Ovary (tissue), 9 donors: ENCODE data around the gene EVA1A. TPM values are rescaled to one million over a fixed set of nuclear protein-coding genes. Genes with fewer than 3 reads are reported as not detected.

Source experiments
- DNase-seq, 5 donors: peaks; one replicate each; pipeline ENCODE4 v3.0.0-alpha.2; 2019 to 2020
- H3K27ac ChIP-seq, 2 donors: fragments of 200-600 bp; one replicate each; pipeline versions ENCODE4 v1.5.1 to v1.8.0; 2019 to 2022
- H3K27me3 ChIP-seq: fragments of 200-600 bp; one replicate; pipeline ENCODE4 v1.8.0; 2022
- H3K36me3 ChIP-seq: fragments of 200-600 bp; sonication (generic); one replicate; pipeline ENCODE4 v1.5.1; 2019
- H3K4me1 ChIP-seq: one replicate; pipeline ENCODE4 v1.8.1; 2013; ENCODE audit warnings: mild to moderate bottlenecking, moderate library complexity; ENCODE audit not compliant: insufficient read depth
- H3K4me3 ChIP-seq: fragments of 200-600 bp; sonication (generic); one replicate; pipeline ENCODE4 v1.5.1; 2017
- H3K9me3 ChIP-seq, 2 donors: fragments of 200-600 bp in 1 of 2; sonication (generic) in 1 of 2; one replicate each; pipeline versions ENCODE4 v1.5.1 to v1.8.1; 2013 to 2019; ENCODE audit warnings: mild to moderate bottlenecking in 1 of 2, moderate library complexity in 1 of 2
- EP300 ChIP-seq: sonication (generic); formaldehyde crosslinking; IDR thresholded peaks from one replicate; pipeline ENCODE4 v1.6.1; 2017; ENCODE audit warnings: antibody characterized with exemption
- POLR2A ChIP-seq: fragments of 450-650 bp; IDR thresholded peaks from one replicate; pipeline ENCODE4 v1.6.1; 2017; ENCODE audit warnings: antibody characterized with exemption, mild to moderate bottlenecking, moderate library complexity
- whole genome bisulfite sequencing, 3 donors: extraction: QIAGEN DNeasy Blood & Tissue Kit in 1 of 3; methylation state at CpG; one replicate each; pipeline versions ENCODE4 v1.1.5 to v1.1.7; 2013 to 2017; 5-methylcytosine and 5-hydroxymethylcytosine counted together
- intact Hi-C, 4 donors: fragments of 100-400 bp; cut with DNase I; formaldehyde crosslinking; loops; one replicate each; pipeline versions ENCODE4 v1.11.0 to v1.15.1; 2022 to 2023
- polyA plus RNA-seq, 2 donors: library from polyadenylated mRNA; stranded (reverse); fragments of 200-250 nt in 1 of 2; fragments of 350-450 nt in 1 of 2; fragmentation: Illumina TruSeq in 1 of 2; extraction: RNeasy Lipid Tissue Mini Kit (QIAGEN cat#74804) in 1 of 2; gene quantifications; one replicate each; pipeline ENCODE4 v1.2.3, GENCODE V29; 2013 to 2014
- total RNA-seq, 7 donors: library from RNA; depleted of rRNA in 2 of 7; stranded (reverse); fragments of >200 nt in 2 of 7; fragmentation: NEBNext Ultra II Directional in 3 of 7; extraction: Animal tissue kit (Norgen Biotek cat#: 25700) in 3 of 7; gene quantifications; one replicate each; pipeline versions ENCODE4 v1.1.0 to v1.2.4, GENCODE V29; 2016 to 2023
- TF ChIP-seq, protein P1 (sequence below), 3 donors: fragments of 450-650 bp in 2 of 3; fragments of 200-600 bp in 1 of 3; IDR thresholded peaks; one replicate each; pipeline versions ENCODE4 v1.5.1 to v1.8.0; 2016 to 2022; ENCODE audit warnings: antibody characterized with exemption in 3 of 3, mild to moderate bottlenecking in 1 of 3
- donor health status: DM: no; HTN: no; CAD: no; lungs with moderate emphysema.
- donor health status: DM: no; HTN: no; CAD: no.
- donor health status: Bipolar disorder and iron deficiency.
- donor health status: DM: yes; HTN: yes; CAD: no.
- donor health status: DM: no; HTN: no; CAD: no.
- donor health status: DM: yes; HTN: yes; CAD: no.

Gene EVA1A
- total and polyA plus RNA-seq, 9 donors, result 0.62 to 12.2 (median 1.4) TPM

DNA sequence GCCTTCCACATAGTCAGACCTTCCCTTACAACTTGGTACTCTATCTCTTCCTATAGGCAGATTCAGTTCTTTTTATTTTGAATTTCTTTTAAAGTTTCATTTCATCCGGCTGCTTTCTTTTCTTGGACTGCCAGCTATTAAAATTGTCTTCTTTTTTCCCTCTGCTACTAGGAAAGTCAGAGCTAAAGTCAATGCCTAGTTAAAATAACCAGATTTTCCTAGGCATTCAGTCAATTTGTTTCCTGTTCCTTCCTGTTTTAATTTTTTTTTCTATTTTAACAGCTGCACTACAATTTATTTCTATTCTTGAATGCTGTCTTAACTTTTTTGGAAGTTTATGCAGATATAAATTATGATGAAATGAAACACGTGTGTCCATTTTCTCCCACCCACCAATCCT, 84.8 kb downstream of the EVA1A start:
- TF ChIP-seq, protein P1, sequence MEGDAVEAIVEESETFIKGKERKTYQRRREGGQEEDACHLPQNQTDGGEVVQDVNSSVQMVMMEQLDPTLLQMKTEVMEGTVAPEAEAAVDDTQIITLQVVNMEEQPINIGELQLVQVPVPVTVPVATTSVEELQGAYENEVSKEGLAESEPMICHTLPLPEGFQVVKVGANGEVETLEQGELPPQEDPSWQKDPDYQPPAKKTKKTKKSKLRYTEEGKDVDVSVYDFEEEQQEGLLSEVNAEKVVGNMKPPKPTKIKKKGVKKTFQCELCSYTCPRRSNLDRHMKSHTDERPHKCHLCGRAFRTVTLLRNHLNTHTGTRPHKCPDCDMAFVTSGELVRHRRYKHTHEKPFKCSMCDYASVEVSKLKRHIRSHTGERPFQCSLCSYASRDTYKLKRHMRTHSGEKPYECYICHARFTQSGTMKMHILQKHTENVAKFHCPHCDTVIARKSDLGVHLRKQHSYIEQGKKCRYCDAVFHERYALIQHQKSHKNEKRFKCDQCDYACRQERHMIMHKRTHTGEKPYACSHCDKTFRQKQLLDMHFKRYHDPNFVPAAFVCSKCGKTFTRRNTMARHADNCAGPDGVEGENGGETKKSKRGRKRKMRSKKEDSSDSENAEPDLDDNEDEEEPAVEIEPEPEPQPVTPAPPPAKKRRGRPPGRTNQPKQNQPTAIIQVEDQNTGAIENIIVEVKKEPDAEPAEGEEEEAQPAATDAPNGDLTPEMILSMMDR (IDR thresholded peaks at IDR 0.05), result no peak
- TF ChIP-seq EP300 (no peak), POLR2A (no peak)

DNA sequence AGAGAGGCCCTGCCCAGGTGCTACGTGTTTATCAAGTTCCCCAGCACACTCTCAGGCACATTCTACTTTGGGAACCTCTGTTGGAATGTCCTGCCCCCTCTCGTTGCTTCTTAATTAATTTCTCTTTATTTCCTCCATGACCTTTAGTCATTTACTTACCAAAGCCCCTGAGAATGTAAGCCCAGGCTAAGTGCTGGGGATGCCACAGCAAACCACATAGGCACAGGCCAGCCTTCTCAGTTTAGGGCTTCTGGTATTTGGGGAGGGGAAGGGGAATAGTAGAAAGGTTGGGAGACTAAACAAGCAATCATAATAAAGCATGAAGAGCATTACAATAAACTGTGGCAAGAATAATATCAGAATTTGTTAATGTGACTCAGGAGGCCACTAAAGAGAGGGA, 85.7 kb downstream of the EVA1A start:
- intact Hi-C loops, result no loop called here
- WGBS, 3 donors, result 59 to 75% (median 65%) methylated on average over 2 of the region's 2 CpGs
- no peaks in the 10 kb centered on the region for H3K4me1 ChIP-seq
- H3K9me3 ChIP-seq, result no peaks in the 10 kb centered on the region
- no peak for DNase-seq
- TF ChIP-seq EP300 (no peak), POLR2A (no peak)
- TF ChIP-seq, protein P1 (IDR thresholded peaks at IDR 0.05), result no peak
- H3K27me3 ChIP-seq, result no peaks in the 10 kb centered on the region
- H3K36me3 ChIP-seq, result no peaks in the 10 kb centered on the region
- no peak overlapping the region for H3K4me3 ChIP-seq
- no peak overlapping the region for H3K27ac ChIP-seq

More for the DNA sequence above, 84.8 kb downstream of the EVA1A start:
- H3K36me3 ChIP-seq, result no peaks in the 10 kb centered on the region
- DNase-seq, result no peak
- no peak overlapping the region for H3K27ac ChIP-seq
- H3K27me3 ChIP-seq, result no peaks in the 10 kb centered on the region
- no peaks in the 10 kb centered on the region for H3K9me3 ChIP-seq
- no peaks in the 10 kb centered on the region for H3K4me1 ChIP-seq
- 11 to 26% (median 22%) methylated on average over 2 of the region's 2 CpGs for WGBS, 3 donors
- H3K4me3 ChIP-seq, result no peak overlapping the region
- intact Hi-C loops, result no loop called here

DNA sequence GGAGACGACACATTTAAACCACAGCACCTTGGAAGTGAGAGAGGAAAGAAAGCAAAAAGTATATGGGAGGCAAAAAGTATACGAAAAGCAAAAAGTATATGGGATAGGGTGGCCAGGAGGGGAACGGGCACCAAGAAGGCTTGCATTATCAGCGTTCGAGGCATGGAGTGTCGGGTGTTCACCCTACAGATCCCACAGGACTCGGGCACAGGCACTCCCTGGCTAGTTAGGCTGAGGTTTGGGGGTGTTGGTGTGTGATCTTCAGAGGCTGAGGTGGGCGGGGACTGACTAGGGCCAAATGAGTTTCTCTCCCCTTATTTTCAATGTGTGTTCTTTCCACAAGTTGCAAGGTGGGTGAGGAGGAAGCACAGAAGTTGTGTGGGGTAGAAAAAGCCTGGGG, 86.6 kb downstream of the EVA1A start:
- TF ChIP-seq EP300 (no peak), POLR2A (no peak)
- TF ChIP-seq, protein P1 (IDR thresholded peaks at IDR 0.05), result no peak
- Histone ChIP-seq H3K27ac (no peak overlapping the region), H3K9me3 (no peaks in the 10 kb centered on the region), H3K4me1 (no peaks in the 10 kb centered on the region), H3K27me3 (no peaks in the 10 kb centered on the region), H3K36me3 (no peaks in the 10 kb centered on the region), H3K4me3 (no peak overlapping the region)
- 73 to 81% (median 77%) methylated on average over 8 of the region's 8 CpGs for WGBS, 3 donors
- intact Hi-C loops, result no loop called here
- no peak for DNase-seq

DNA sequence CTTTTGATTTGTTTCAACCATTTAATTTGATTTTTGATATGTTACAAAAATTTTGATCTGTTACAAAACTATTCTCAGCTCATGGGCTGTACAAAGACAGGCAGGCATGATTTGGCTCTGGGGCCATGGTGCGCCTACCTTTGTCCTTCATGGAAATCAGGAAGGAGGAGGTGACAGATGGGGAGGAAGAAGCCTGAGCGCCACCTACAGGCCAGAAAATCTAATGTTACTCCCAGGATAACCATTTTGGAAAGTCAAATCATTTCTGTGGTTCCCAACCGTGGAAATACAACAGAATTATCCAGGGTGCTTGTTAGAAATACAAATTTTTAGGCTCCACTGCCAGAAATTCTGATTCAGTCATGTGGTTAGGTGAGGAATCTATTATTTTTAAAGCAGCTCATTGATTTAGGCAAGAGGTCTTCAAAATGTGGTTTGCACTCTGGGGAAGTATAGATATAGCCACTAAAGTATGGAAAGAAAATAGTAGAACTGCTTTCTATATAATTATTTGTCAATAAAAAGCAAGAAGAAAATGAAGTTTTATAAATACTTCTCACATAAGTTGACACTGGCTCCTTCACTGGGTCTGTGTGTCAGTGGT, 93.9 kb downstream of the EVA1A start:
- WGBS, 3 donors, result 54 to 64% (median 59%) methylated on average over 3 of the region's 3 CpGs
- DNase-seq, result no peak
- TF ChIP-seq, protein P1 (IDR thresholded peaks at IDR 0.05), result no peak
- TF ChIP-seq EP300 (no peak), POLR2A (no peak)
- Histone ChIP-seq H3K27me3 (no peaks in the 10 kb centered on the region), H3K27ac (no peak overlapping the region), H3K36me3 (no peaks in the 10 kb centered on the region), H3K4me3 (no peak overlapping the region), H3K4me1 (no peaks in the 10 kb centered on the region), H3K9me3 (no peaks in the 10 kb centered on the region)
- intact Hi-C loops, result no loop called here
